OCI-M1 (cell line): ENCODE measurements around the gene PLCH2.

Experiments
- DNase-seq: peaks from one replicate; lab custom pipeline; 2025; lab: John Stamatoyannopoulos, UW

Gene PLCH2

DNA sequence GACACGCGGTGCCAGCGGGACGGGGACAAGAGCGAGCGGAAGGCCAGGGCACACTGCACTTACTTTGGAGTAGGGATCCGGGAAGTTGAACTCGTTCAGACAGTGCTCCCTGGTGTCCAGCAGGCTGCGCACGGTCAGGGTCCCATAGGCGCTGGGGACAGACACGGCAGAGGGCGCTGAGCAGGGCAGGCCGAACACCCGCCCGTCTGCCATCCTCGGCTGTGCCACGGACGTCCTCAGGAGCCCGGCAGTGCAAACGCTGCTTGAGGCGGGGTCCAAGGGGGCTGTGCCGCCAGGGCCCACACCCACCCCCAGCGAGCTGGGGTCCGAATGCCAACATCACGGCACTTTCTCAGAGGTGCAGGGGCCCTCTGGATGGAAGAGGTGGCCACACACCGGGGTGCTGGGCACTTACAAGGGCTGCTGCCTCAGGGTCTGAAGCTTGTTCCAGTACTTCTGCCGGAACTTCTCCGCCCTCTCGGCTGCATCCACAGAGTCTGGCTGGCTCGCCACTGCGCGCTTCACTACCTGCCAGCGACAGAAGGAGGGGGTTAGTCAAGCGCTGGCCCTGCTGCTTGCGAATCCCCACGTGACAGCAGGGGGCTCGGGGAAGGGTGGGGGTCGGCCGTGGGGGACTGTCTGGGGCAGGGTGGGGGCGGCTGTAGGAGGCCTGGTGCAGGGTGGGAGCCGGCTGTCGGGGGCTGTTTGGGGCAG is 38.0 kb downstream of the PLCH2 start:
- DNase-seq = no peak

DNA sequence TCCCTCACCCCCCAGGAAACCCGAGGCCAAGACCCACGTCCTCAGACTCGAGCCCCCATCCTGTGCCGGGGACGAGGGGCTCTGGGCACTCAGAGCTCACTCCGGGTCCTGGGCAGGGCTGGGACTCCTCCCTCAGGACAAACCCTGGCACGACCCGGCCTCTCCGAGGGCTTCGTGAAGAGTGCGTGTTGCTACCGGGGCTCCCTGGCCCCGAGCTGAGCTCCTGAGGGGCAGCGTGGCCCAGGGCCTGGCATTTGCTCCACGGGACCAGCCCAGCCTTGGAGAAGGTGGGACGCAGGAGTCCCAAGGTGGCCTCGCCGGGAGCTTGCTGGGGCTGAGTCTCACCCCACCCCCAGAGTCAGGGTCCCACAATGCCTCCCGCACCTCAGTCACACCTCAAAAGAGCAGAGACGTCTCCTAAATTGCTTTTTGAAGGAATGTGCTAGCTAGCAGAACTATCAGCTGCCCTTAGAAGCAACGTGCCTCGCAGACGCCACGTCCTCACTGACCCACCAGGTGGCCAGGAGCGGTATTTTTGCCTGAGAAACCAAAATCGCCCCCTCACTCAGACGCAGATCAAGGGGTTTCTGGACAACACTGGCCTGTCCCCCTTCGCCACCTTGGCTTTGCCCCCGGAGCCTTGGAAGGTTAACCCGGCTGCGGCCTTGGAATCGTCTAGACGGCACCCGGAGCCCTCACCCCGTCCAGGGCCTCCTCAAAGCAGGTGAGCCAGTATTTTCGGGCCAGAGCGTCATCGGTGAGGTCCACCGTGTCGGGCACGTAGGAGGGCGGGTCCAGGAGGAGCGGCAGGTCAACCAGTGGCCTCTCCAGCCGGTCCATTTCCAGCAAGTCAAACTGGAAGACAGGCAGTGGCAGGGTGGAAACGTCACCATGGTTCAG is 39.0 kb downstream of the PLCH2 start:
- DNase-seq = no peak

DNA sequence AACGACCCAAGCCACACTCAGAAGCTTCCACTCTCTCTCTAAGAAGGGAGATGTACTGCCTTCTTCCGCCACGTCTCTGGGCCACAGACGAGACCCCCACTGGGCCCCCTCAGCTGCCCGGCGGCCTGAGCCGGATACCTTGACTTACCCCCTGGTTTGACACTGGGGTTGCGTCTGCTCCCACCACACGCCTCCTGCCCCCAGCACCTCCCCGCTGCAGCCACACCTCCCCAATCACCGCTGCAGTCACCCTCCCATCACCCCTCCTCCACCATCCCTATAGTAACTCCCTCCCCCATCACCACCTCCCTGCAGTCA is 39.6 kb downstream of the PLCH2 start:
- DNase-seq = no peak

DNA sequence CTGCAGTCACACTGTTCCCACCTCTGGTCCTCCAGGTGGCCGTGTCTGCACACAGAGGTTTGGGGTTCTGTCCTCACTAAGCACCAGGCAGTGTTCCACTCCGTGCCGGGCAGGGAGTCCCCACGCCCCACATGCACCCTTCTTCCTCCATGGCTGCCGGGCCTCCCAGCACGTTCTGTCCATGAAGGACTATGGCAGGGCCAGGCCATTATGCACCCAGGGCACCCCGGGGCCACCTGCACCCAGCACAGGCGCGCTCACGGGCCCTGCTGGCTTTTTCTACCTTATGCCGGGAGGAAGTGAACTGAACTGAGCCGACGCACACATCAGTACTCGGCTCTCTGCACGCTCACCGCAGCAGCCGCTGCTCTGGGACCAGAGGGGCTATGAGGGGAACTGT is 40.0 kb downstream of the PLCH2 start:
- no peak for DNase-seq

DNA sequence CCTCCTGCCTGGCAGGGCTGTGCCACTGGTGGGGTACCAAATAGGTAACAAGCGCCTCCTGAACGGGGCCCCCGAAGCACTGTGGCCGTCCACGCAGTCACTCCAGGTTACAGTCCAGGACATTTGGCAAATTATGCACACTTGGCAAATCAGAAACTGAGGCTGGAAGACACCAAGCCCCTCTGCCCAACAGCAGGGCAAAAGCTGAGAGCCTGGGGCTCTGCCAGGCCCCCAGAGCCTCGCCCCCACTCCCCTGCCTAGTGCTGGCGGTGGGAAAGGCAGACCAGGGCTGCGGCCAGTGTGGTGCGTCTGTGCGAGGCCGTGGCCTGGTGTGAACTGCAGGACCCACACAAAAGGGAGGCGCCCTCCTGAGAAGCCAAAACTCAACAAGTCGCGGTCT is 40.9 kb downstream of the PLCH2 start:
- DNase-seq = no peak

DNA sequence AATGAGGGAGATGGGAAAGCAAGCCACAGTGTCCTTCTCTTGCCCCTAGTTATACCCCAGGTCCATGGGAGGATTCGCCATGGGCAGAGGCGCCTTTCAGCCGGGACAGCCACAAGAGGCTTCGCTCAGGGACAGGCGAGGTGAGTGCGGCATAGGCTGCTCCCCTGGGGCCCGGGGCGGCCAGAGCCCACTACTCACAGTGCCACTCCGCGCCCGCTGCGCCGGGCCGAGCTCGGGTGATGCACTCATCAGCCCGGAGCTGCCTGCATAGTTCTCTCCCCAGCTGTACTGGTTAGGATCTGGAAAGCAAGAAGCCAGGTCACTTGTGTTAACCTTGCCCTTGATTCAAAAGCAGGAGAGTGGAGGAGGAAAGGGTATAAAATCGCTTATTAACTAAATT is 41.9 kb downstream of the PLCH2 start:
- no peak for DNase-seq

DNA sequence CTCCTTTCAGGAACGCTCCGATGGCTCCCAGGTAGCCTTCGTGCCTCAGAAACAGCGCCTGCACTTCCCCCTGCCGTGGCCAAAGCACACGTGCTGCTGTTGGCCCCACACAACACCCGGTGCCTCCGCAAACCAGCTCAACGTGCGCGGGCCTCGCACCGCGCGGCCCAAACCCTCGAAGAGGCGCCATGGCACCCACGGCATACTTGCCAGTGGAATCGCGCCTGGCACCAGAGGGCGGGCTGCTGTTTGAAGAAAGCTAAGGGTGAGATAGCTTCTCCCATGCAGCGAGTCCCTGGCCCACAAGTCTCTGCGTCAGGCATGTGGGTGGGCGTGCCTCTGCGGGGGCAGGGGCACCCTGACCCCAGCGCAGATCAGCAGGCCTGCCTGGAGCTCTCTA is 42.4 kb downstream of the PLCH2 start:
- DNase-seq = no peak

DNA sequence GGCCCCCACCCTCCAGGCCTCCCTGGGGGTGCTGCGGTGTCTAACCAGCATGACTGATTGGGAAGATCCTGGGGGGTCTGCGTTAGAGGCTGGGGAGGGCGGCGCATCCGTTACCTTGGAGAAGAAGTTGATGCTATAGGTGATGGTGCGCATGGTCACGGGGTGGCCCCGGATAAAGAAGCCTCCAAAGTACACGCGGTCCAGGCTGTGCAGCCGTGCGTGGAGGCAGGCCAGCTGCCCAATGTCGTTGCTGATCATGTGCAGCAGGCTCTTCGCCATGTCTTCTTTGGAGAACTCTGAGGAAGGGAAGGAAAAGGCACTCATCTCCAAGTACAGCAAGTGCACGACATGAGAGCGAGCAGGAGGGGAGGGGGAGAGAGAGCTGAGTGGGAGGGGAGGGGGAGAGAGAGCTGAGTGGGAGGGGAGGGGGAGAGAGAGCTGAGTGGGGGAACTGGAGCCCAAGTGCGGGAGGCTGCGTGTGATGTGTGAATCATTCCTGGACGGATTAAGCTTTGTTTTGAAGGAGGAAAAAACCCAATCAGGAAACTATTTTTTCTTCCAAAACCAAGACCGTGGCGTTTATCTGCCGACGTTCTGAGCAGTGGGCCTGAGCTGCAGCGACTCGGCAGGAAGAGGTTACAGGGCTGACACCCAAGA is 43.1 kb downstream of the PLCH2 start:
- no peak for DNase-seq

DNA sequence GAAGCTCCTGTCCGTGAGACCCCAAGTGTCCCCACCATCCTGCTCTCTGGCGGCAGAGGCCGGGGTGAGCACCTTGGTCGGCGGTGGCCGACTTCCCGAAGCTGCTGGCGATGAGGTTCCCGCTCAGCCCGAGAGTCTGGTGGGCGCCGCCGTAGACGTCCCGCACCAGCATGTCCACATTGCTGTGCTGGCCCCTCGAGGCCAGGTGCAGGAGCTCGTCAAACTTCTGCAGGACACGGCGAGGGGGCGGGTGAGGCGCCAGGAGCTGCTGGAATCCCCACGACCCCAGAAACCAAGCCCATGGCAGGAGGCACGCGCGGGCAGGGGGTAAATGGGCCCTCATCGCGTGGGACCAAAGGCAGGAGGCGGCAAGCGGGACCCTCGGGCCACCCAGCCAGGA is 43.6 kb downstream of the PLCH2 start:
- no peak for DNase-seq

DNA sequence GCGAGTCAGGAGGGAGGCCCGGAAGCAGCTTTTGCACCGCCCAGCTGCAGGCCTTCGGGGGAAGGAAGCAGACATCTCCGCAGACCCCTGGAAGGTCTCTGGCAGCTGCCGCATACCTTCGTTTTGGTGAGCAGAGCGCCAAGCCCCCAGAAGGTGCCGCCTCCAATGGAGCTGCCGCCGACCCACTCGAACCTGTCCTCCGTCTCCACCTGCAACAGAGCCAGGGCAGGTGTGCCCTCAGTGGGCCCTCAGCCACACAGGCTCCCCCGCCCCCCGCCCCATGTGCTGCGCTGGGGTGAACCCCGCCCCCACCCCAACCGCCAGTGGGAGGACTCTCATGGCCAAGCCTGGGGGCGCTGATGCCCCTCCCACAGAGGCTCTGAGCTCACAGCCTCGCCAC is 44.1 kb downstream of the PLCH2 start:
- no peak for DNase-seq

DNA sequence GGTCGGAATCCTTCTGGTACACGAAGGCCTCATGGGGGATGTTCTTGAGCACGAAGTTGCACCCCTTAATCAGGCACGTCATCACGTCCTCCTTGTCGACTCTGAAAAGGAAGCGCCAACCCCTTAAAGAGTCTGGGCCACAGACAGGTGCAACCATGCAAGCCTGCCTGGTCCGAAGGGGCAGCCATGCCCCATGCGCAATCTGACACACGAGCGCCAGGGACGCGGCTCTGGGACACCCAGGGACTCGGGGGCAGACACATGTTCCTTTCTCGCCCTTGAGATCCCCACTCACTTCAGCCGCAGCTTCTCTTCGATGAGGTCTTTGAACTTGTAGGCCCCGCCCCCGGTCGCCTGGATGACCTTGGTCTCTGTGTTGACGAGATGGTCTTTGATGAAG is 44.7 kb downstream of the PLCH2 start:
- DNase-seq = no peak

DNA sequence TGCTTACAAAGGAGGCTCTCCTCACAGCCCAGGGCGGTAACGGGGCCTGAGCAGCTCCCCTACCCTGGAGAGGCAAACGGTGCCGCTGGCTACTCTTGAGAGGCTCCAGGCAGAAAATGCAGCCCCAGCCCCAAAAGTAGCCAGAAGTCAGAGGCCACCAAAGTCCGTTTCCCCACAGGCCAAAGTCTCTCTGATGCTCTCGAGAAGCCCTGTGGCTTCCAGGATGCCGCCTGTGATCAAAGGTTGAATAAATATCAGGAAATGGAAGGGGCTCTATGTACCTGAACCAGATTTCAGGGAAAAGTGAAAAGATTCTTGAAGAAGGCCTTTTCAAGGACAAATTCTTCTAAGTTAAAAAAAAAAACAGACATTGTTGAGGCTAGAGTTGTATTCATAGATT is 46.1 kb downstream of the PLCH2 start:
- no peak for DNase-seq

DNA sequence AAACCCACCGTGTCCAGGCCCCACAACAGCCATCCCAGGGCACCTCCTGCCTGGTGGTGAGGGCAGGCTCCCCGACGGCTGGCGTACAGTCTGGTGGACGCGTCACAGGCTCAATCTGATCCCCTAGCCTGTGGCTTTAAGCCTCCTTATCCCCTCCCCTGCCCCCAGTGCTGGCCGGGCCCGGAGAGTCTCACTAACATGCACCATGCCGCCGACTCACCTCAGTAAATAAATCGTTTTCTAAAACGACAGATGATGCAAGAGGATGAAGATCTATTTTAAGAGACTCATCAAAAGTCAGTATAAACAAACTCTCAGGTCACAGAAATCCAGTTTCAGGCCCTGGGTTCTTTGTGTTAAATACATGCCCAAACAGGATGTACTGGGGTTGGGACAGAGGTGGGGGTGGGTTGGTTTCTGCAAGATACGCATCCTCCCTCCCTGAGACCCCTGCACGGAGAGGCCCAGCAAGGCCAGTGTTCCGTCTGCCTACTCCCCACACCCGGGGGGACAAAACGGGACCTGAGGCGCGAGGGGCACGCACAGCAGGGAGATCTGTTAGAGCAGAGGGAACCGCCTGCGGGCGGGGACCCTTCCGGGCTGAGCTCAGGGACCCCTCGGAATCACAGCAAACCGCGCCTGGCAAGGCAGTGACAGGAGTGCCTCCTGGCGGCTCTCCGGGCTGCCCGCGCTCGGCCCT is 47.3 kb downstream of the PLCH2 start:
- DNase-seq = no peak

DNA sequence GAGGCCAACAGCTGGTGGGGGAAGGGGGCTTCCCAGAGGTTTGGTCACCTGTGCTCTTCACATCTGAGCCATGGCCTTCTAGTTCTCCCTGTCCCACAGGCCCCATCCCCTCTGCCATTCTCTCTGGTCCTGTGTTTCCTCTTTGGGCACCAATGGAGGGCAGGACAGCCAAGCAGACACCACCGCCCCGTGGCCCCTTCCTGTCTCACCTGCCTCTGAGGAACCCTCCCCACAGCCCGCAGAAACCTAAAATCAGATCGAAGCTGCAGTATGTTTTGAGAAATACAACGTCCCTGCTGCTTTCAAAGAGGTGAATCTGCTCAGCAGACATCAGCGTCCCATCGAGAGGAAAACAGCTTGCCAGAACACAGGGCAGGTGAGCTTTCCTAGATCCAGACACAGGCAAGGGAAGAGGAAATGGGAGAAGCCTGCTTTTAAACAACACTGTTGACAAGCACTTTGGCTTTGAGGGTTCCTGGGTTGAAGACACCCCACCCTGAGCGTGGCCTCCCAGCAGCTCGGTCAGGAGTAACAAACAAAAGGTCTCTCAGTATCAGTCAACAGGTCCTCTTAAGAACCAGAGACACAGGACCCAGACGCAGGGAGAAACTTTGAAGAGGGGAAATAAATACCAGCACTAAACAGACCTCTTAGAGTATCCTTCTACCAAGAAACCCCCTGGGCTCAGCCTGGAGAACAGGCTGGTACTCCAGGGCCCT is 48.0 kb downstream of the PLCH2 start:
- no peak for DNase-seq

DNA sequence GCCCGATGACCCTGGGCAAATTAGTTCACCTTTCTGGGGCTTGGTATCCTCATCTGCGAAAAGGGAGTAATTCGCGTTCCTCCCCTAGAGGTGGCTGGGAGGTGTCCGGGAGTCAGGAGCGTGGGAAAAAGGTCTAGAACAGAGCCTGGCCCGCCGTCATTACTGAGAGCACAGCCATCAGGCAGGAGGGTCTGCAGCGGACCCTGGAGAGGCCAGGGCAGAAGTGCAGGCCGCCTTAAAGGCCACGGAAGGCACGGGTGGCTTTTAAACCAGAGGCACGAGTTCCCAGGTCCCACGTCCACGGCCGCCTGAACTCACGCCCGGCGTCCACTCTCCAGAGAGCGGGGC is 49.5 kb downstream of the PLCH2 start:
- no peak for DNase-seq

DNA sequence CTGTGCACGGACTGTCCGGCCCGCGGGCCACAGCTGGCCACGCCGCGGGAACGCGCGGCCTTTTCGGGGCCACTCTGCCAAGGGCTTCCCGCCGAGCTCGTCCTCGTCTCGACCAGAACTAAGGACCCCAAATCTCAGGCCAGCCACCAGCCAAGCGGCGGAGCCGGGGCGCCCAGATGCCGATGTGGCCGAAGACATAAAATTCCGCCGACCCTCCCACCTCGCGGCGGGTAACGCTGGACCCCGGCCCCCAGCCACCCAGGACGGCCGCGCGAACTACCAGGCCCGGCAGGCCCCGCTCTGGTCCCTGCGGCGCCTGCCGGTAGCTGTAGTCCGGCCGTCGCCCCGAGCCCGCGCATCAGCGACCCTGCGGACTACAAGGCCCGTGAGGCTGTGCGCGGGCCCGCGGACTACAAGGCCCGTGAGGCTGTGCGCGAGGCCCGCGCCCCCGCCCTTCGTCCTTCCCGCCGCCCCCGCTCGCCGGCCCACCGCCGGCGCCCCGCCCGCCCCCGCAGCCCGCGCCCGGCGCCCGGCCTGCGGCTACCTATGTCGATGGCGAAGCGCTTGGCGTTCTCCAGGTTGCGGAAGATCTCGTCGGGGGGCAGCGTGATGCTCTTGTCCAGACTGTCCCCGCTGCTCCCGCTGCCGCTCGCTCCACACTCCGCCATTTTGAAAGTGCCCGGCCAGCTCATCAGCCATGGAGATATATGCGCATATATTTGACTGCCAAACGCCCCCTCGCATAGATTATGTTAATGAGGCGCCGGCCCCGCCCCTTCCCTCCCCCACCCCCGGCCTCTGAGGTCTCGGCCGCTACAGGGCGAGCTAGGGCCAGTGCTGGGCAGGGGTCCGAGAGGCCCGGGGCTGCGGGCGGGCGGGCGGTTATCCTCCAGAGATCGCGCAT is 50.1 kb downstream of the PLCH2 start, which contains the start of gene PANK4:
TSS of gene PANK4 (minus strand) at position 677 of the 904 bp plus-strand sequence. CDS start at position 668, 9 bp downstream.
- DNase-seq = peak; percentile 94

DNA sequence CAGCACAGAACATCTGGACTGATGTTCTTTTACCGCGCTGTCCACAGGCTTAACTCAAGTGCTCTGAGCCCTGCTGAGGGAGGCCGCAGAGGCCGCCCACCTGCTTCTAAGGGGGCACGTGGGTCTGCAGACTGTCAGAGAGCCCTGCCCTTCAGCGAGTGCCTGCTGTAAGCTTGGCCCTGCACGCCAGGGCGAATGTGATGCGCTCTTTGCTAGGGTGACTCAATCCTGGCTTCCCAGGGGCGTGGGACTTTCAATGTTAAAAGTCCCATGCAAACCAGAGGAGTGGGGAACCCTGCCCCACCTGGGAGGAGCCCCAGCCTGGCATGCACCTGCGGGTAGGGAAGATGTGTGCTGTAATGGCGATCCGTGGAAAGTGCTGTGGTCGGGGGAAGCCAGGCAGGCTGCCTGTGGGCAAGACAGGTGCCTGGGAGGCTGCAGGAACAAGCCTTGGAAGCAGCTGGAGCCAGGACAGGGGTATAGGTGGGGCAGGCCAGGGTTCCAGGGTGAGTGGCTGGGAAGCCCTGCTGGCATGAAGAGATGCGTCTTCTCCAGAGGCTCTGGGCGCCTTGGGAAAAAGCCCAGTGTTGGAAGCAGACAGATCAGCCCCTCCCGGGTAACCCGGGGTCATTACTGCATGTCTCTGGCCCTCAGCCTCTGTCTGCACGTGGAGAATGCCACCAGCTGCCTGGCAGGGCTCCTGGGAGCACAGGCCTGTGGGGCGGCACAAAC is 50.9 kb downstream of the PLCH2 start:
- DNase-seq = no peak

DNA sequence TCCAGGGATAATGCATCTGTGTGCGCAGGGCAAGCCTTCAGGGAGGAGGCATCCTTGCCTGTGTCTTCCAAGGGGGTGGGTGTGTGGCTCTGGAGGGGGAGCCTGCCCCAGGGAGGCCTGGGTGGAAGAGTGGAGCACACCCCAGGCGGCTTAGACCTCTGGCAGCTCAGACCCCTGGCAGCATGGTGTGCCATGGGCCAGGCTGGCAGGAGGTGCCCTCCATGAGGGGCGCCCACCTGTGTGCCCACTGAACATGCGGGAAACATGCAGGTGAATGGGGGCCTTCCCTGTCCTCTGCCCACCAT is 51.4 kb downstream of the PLCH2 start:
- DNase-seq = no peak

DNA sequence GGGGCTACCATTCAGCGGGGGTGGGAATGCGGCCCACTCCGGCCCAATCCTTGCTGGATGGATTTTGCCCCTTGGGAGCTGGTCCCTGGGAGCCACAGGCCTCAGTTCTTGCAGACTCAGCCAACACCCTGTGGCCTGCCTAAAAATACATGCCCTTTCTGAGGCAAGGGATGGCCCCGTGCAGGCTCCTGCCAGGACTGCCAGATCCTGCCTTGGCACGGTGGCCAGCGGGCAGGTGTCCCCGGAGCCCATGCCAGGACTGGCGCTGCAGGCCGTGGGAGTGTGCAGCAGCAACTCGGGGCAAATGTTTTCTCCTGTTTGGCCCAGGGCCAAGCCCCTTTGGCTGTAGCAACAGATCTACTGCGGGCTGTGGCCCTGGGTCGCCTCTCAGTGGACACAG is 51.9 kb downstream of the PLCH2 start:
- DNase-seq = no peak

DNA sequence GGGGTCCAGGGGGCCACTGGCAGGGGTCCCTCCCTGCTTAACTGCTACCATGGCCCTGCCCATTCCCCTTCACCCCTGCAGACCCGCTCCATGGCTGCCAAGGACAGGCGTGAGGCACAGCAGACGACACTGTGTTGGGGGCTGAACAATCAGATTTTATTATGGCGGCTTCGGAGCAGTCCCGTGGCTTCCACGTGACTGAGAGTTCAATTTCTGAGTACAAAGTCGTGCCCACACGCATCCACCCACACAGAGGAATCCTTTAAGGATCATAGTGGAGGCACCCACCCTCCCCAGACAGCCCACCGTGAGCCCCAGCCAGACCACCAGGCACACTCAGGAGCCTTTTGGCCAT is 52.5 kb downstream of the PLCH2 start:
- DNase-seq = no peak
